H1 (cell line): ENCODE results near the gene SKAP1. TPM values are rescaled to one million over a fixed set of nuclear protein-coding genes. Genes with fewer than 3 reads are reported as not detected.

Experiments
- CTCF ChIA-PET: fragments of 300-600 bp; sonication (Branson Sonifier 250); formaldehyde crosslinking; loops from one replicate; lab custom pipeline; 2021; ENCODE audit not compliant: partially characterized antibody; lab: Charles Lee
- POLR2A ChIA-PET: fragments of 300-600 bp; sonication (Branson Sonifier 250); formaldehyde crosslinking; loops from one replicate; lab custom pipeline; 2021; ENCODE audit warnings: inconsistent platforms; ENCODE audit not compliant: partially characterized antibody; lab: Charles Lee
- DNase-seq, 2 experiments: peaks; one replicate each; pipeline versions ENCODE4 v3.0.0 to v3.0.0-alpha.2; 2010 to 2022; ENCODE audit warnings: low spot score in 2 of 2, low read depth in 1 of 2, mixed read lengths in 1 of 2
- FAIRE-seq: peaks from 2 replicates; lab custom pipeline; 2011; peaks lifted over from hg19 to GRCh38; lab: Jason Lieb, UNC
- H2AFZ ChIP-seq: 2 replicates; pipeline ENCODE4 v1.8.1; 2012; ENCODE audit warnings: low read length, inconsistent platforms
- H2AK5ac ChIP-seq: 2 replicates; pipeline ENCODE4 v1.6.1; 2013; ENCODE audit warnings: low read depth, low read length
- H2BK120ac ChIP-seq: replicated peaks from 2 replicates; pipeline ENCODE3; 2013; ENCODE audit warnings: low read depth, low read length, inconsistent platforms
- H2BK12ac ChIP-seq: 2 replicates; pipeline ENCODE4 v1.6.1; 2013; ENCODE audit warnings: low read depth, low read length
- H2BK15ac ChIP-seq: 2 replicates; pipeline ENCODE4 v1.6.1; 2013; ENCODE audit warnings: low read length
- H2BK20ac ChIP-seq: 2 replicates; pipeline ENCODE4 v1.6.1; 2013; ENCODE audit warnings: low read length
- H2BK5ac ChIP-seq: 2 replicates; pipeline ENCODE4 v1.6.1; 2013; ENCODE audit warnings: low read depth, low read length
- H3K14ac ChIP-seq: 2 replicates; pipeline ENCODE4 v1.6.1; 2013; ENCODE audit warnings: inconsistent platforms; ENCODE audit not compliant: insufficient read length
- H3K18ac ChIP-seq: 2 replicates; pipeline ENCODE4 v1.6.1; 2013; ENCODE audit warnings: low read length; ENCODE audit errors: extremely low read depth
- H3K23ac ChIP-seq: 2 replicates; pipeline ENCODE4 v1.6.1; 2013; ENCODE audit warnings: inconsistent platforms; ENCODE audit not compliant: insufficient read length
- H3K23me2 ChIP-seq: 2 replicates; pipeline ENCODE4 v1.6.1; 2013; ENCODE audit warnings: low read depth, low read length
- H3K27ac ChIP-seq: 2 replicates; pipeline ENCODE4 v1.6.1; 2011; ENCODE audit warnings: low read depth, low read length, inconsistent platforms
- H3K27me3 ChIP-seq, 4 experiments: replicated peaks in 1 of 4; 1 replicate in 1 of 4; 2 replicates in 3 of 4; pipeline versions ENCODE4 v1.6.1 to v1.8.1; 2011 to 2013; ENCODE audit warnings: low read length in 3 of 4, mild to moderate bottlenecking in 3 of 4, inconsistent platforms in 2 of 4, mixed read lengths in 2 of 4, moderate library complexity in 1 of 4; ENCODE audit not compliant: control insufficient read depth in 3 of 4, insufficient read depth in 3 of 4; ENCODE audit errors: extremely low read depth in 1 of 4
- H3K36me3 ChIP-seq, 4 experiments: 2 replicates each; pipeline versions ENCODE4 v1.6.1 to v1.8.1; 2011 to 2013; ENCODE audit warnings: mild to moderate bottlenecking in 4 of 4, low read length in 3 of 4, moderate library complexity in 2 of 4, control low read depth in 1 of 4, inconsistent platforms in 1 of 4; ENCODE audit not compliant: insufficient read depth in 4 of 4, control insufficient read depth in 2 of 4
- H3K4ac ChIP-seq: replicated peaks from 2 replicates; pipeline ENCODE3; 2013; ENCODE audit warnings: low read length, low read depth, mixed read lengths, inconsistent platforms; ENCODE audit not compliant: insufficient read length
- H3K4me1 ChIP-seq, 4 experiments: replicated peaks in 1 of 4; 1 replicate in 1 of 4; 2 replicates in 3 of 4; pipeline versions ENCODE4 v1.6.1 to v1.8.1; 2011 to 2013; ENCODE audit warnings: low read length in 3 of 4, inconsistent platforms in 2 of 4, mixed read lengths in 1 of 4; ENCODE audit not compliant: insufficient read depth in 4 of 4, control insufficient read depth in 3 of 4
- H3K4me2 ChIP-seq, 2 experiments: 2 replicates each; pipeline versions ENCODE4 v1.6.1 to v1.8.1; 2011 to 2013; ENCODE audit warnings: low read depth in 2 of 2, low read length in 2 of 2, control low read depth in 1 of 2, inconsistent platforms in 1 of 2, mild to moderate bottlenecking in 1 of 2; ENCODE audit not compliant: insufficient read depth in 1 of 2
- H3K4me3 ChIP-seq, 4 experiments: fragments of 200-600, 300-600 bp in 1 of 4; sonication (generic), shearing (Covaris generic), sonication (Bioruptor Twin) in 1 of 4; 2 replicates each; pipeline versions ENCODE4 v1.5.1 to v1.8.1; 2011 to 2016; ENCODE audit warnings: low read length in 4 of 4, low read depth in 3 of 4, control low read depth in 2 of 4, inconsistent platforms in 2 of 4, mild to moderate bottlenecking in 2 of 4, mixed read lengths in 1 of 4, moderate library complexity in 1 of 4; ENCODE audit not compliant: insufficient read depth in 2 of 4; ENCODE audit errors: extremely low read depth in 1 of 4
- H3K56ac ChIP-seq: replicated peaks from 2 replicates; pipeline ENCODE3; 2013; ENCODE audit warnings: low read depth, mild to moderate bottlenecking, mixed read lengths, low read length, inconsistent platforms; ENCODE audit not compliant: insufficient read length
- H3K79me1 ChIP-seq: 2 replicates; pipeline ENCODE4 v1.6.1; 2013; ENCODE audit warnings: low read depth, low read length, control low read depth
- H3K79me2 ChIP-seq, 2 experiments: 2 replicates each; pipeline versions ENCODE4 v1.6.1 to v1.8.1; 2012 to 2013; ENCODE audit warnings: low read length in 2 of 2, mild to moderate bottlenecking in 2 of 2, inconsistent platforms in 1 of 2; ENCODE audit not compliant: insufficient read depth in 2 of 2, control insufficient read depth in 1 of 2
- H3K9ac ChIP-seq, 4 experiments: replicated peaks in 1 of 4; 1 replicate in 1 of 4; 2 replicates in 3 of 4; pipeline versions ENCODE4 v1.6.1 to v1.8.1; 2011 to 2013; ENCODE audit warnings: low read depth in 3 of 4, low read length in 3 of 4, control low read depth in 2 of 4, mild to moderate bottlenecking in 2 of 4, moderate library complexity in 2 of 4, inconsistent platforms in 1 of 4; ENCODE audit errors: extremely low read depth in 1 of 4
- H3K9me3 ChIP-seq, 2 experiments: 2 replicates each; pipeline versions ENCODE4 v1.6.1 to v1.8.1; 2012 to 2013; ENCODE audit warnings: mild to moderate bottlenecking in 2 of 2, moderate library complexity in 2 of 2, control low read depth in 1 of 2, inconsistent platforms in 1 of 2, low read depth in 1 of 2, low read length in 1 of 2, mixed read lengths in 1 of 2; ENCODE audit not compliant: insufficient read depth in 2 of 2
- H4K20me1 ChIP-seq, 2 experiments: replicated peaks in 1 of 2; 2 replicates each; pipeline versions ENCODE3 to v1.8.1; 2011 to 2013; ENCODE audit warnings: inconsistent platforms in 2 of 2, low read length in 2 of 2, mild to moderate bottlenecking in 1 of 2; ENCODE audit not compliant: insufficient read depth in 2 of 2, control insufficient read depth in 1 of 2
- H4K5ac ChIP-seq: 2 replicates; pipeline ENCODE4 v1.6.1; 2013; ENCODE audit warnings: low read length, low read depth, mixed read lengths, inconsistent platforms; ENCODE audit not compliant: insufficient read length
- H4K8ac ChIP-seq: 2 replicates; pipeline ENCODE4 v1.8.0; 2013; ENCODE audit warnings: mild to moderate bottlenecking, moderate library complexity, low read length, inconsistent platforms; ENCODE audit not compliant: insufficient read depth; ENCODE audit errors: extremely low read depth
- H4K91ac ChIP-seq: replicated peaks from 2 replicates; pipeline ENCODE3; 2013; ENCODE audit warnings: low read length, mixed read lengths, inconsistent platforms; ENCODE audit not compliant: insufficient read length
- BACH1 ChIP-seq: IDR thresholded peaks from 2 replicates; pipeline ENCODE4 v1.6.1; 2012; ENCODE audit warnings: low read length, improper control_type of control experiment
- EGR1 ChIP-seq: IDR thresholded peaks from 2 replicates; pipeline ENCODE4 v1.6.1; 2011; ENCODE audit warnings: low read depth, low read length, borderline replicate concordance
- EZH2 ChIP-seq: fragments of 200-600 bp; sonication (generic); IDR thresholded peaks from 2 replicates; pipeline ENCODE4 v1.7.1; 2012; ENCODE audit warnings: low read depth, mild to moderate bottlenecking, moderate library complexity, low read length, inconsistent platforms; ENCODE audit not compliant: severe bottlenecking
- FOSL1 ChIP-seq: IDR thresholded peaks from 2 replicates; pipeline ENCODE4 v1.6.1; 2011; ENCODE audit warnings: mild to moderate bottlenecking, low read depth, low read length, moderate library complexity; ENCODE audit not compliant: insufficient read depth
- JUN ChIP-seq: IDR thresholded peaks from 2 replicates; pipeline ENCODE4 v1.6.1; 2011; ENCODE audit warnings: low read depth, mild to moderate bottlenecking, improper control_type of control experiment, low read length
- NRF1 ChIP-seq: IDR thresholded peaks from 2 replicates; pipeline ENCODE4 v1.6.1; 2011; ENCODE audit warnings: mild to moderate bottlenecking, low read depth, low read length, improper control_type of control experiment
- POLR2AphosphoS5 ChIP-seq: IDR thresholded peaks from 2 replicates; pipeline ENCODE4 v1.6.1; 2011; ENCODE audit warnings: low read depth, low read length
- POU5F1 ChIP-seq: IDR thresholded peaks from 2 replicates; pipeline ENCODE4 v1.6.1; 2011; ENCODE audit warnings: low read depth, mild to moderate bottlenecking, low read length, moderate library complexity
- SAP30 ChIP-seq: fragments of 300-600 bp; sonication (generic); IDR thresholded peaks from 2 replicates; pipeline ENCODE4 v1.7.1; 2012; ENCODE audit warnings: low read length, moderate library complexity, mild to moderate bottlenecking, inconsistent platforms; ENCODE audit not compliant: insufficient read depth, insufficient replicate concordance
- SIRT6 ChIP-seq: IDR thresholded peaks from one replicate; pipeline ENCODE4 v1.7.1; 2012; ENCODE audit warnings: low read length, inconsistent platforms
- SP4 ChIP-seq: IDR thresholded peaks from 2 replicates; pipeline ENCODE4 v1.6.1; 2012; ENCODE audit warnings: low read length, inconsistent platforms
- TAF1 ChIP-seq: IDR thresholded peaks from 2 replicates; pipeline ENCODE4 v1.6.1; 2011; ENCODE audit warnings: mild to moderate bottlenecking, low read depth, low read length
- TAF7 ChIP-seq: optimal IDR thresholded peaks from 2 replicates; pipeline ENCODE3; 2011; ENCODE audit warnings: low read depth, mild to moderate bottlenecking, inconsistent platforms, low read length, moderate library complexity, borderline replicate concordance
- TCF12 ChIP-seq: IDR thresholded peaks from 2 replicates; pipeline ENCODE4 v1.6.1; 2011; ENCODE audit warnings: low read depth, mild to moderate bottlenecking, low read length
- YY1 ChIP-seq: IDR thresholded peaks from 2 replicates; pipeline ENCODE4 v1.6.1; 2011; ENCODE audit warnings: low read depth, mild to moderate bottlenecking, low read length
- ZNF274 ChIP-seq: IDR thresholded peaks from 2 replicates; pipeline ENCODE4 v1.7.0; 2012; ENCODE audit warnings: low read length, borderline replicate concordance; ENCODE audit errors: extremely low read depth
- WGBS, 2 experiments: shearing (Covaris generic) in 1 of 2; methylation state at CpG; one replicate each; pipeline versions ENCODE4 v1.1.6 to v1.1.7; 2013 to 2015; ENCODE audit warnings: low lambda C conversion rate in 2 of 2, mixed read lengths in 2 of 2, inconsistent platforms in 1 of 2, low coverage in 1 of 2, missing lambda C conversion rate in 1 of 2; ENCODE audit not compliant: insufficient replicate concordance in 2 of 2, insufficient coverage in 1 of 2, insufficient read length in 1 of 2; ENCODE audit errors: extremely low coverage in 1 of 2, missing lambda C conversion rate in 1 of 2; 5-methylcytosine and 5-hydroxymethylcytosine counted together
- polyA plus RNA-seq, 7 experiments: library from polyadenylated mRNA; depleted of rRNA in 3 of 7; stranded (reverse) in 5 of 7; unstranded in 2 of 7; fragments of >200 nt in 5 of 7; fragments of 200-250 nt in 2 of 7; gene quantifications; 1 replicate in 5 of 7; 2 replicates in 1 of 7; 4 replicates in 1 of 7; pipeline versions ENCODE4 v1.2.1 to v1.2.3, GENCODE V29; 2011 to 2013; ENCODE audit warnings: missing spikeins in 2 of 7, mixed read lengths in 2 of 7
- total RNA-seq: library from RNA; stranded (reverse); fragmentation: NEBNext Ultra II Directional; extraction: Animal tissue kit (Norgen Biotek cat#: 25700); gene quantifications from 2 replicates; pipeline ENCODE4 v1.2.1, GENCODE V29; 2021

The SKAP1 gene
- total and polyA plus RNA-seq, 2 of the 8 experiments (the other 6 are each of a cell fraction or from before 2014, with no cell fraction given) = not detected

- Histone ChIP-seq H3K4me3 (no peak overlapping the region), H3K9ac (no peak overlapping the region), H2BK12ac (no peak overlapping the region), H3K56ac (no peak overlapping the region), H3K36me3 (no peaks in the 10 kb centered on the region), H3K27ac (no peak overlapping the region), H3K14ac (no peak overlapping the region), H2BK120ac (no peak overlapping the region), H4K8ac (no peak overlapping the region), H2BK15ac (no peak overlapping the region), H3K23ac (no peak overlapping the region), H3K4me1 (no peaks in the 10 kb centered on the region), H3K79me1 (no peaks in the 10 kb centered on the region), H4K20me1 (no peaks in the 10 kb centered on the region), H3K18ac (no peak overlapping the region), H2AFZ (no peak overlapping the region), H3K4ac (no peak overlapping the region), H3K23me2 (no peaks in the 10 kb centered on the region), H3K27me3 (peaks cover 0 to 2% (median 0%) of the 10 kb centered on the region in 4 experiments; a peak in 2 of 7 replicates), H3K79me2 (no peaks in the 10 kb centered on the region), H3K4me2 (no peak overlapping the region), H2AK5ac (no peak overlapping the region), H4K91ac (no peak overlapping the region), H4K5ac (no peak overlapping the region), H3K9me3 (no peaks in the 10 kb centered on the region), H2BK5ac (no peak overlapping the region), H2BK20ac (no peak overlapping the region)
- ChIA-PET CTCF (interaction anchor here (1.8 to 3.6 kb wide), 4 partner anchors 10 to 252 kb away, joined by 4 to 23 read pairs (median 6); partner anchors contain the start of gene HOXB5), POLR2A (no interaction called here)
- DNase-seq (no peak), FAIRE-seq (no peak)
- 89% methylated on average over 2 of the region's 2 CpGs; no CpG with 5 or more reads in 1 of the 2 experiments for WGBS, 2 experiments
- no peak for TF ChIP-seq FOSL1
- no peak for TF ChIP-seq SAP30
- TF ChIP-seq EGR1 = no peak
- no peak for TF ChIP-seq TAF7
- no peak for TF ChIP-seq TAF1
- TF ChIP-seq SP4 = no peak
- TF ChIP-seq TCF12 = no peak
- no peak for TF ChIP-seq POLR2AphosphoS5
- no peak for TF ChIP-seq SIRT6
- no peak for TF ChIP-seq EZH2
- no peak for TF ChIP-seq POU5F1
- no peak for TF ChIP-seq ZNF274
- TF ChIP-seq YY1 = no peak
- no peak for TF ChIP-seq BACH1
- TF ChIP-seq JUN = no peak
- no peak for TF ChIP-seq NRF1
Measured at GRCh38 chr17:48340916-48341315, 89.1 kb downstream of the SKAP1 start.
